GM12891 (cell line): Measurements from ENCODE around the gene VAV3.

Experiments used
- POLR2A ChIP-seq: IDR thresholded peaks from 2 replicates; pipeline ENCODE4 v1.6.1; 2011; ENCODE audit warnings: low read depth, low read length, control low read depth
- POLR2AphosphoS5 ChIP-seq: IDR thresholded peaks from 2 replicates; pipeline ENCODE4 v1.6.1; 2011; ENCODE audit warnings: low read depth, low read length, control low read depth
- POU2F2 ChIP-seq: IDR thresholded peaks from 2 replicates; pipeline ENCODE4 v1.6.1; 2011; ENCODE audit warnings: low read depth, mild to moderate bottlenecking, control low read depth, low read length, moderate library complexity
- TAF1 ChIP-seq: IDR thresholded peaks from 2 replicates; pipeline ENCODE4 v1.6.1; 2011; ENCODE audit warnings: low read depth, low read length, control low read depth

DNA sequence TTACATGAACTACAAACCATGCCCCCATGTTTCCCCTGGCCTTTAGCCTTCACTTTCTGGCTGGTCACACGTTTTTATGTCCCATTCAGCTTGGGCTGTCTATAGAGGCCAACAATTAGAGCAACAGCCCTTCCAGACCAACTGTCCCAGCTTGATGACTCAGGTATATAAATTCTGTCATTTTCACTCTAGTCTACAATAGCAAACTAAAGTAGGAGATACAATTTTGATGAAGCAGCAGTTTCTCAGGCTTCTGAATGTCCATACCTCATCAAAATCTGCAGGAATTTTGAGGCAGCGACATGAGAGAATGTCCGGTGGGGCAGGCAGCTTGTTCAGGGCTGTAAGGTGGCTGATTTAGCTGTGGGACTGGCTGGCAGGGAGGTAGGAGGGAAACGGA is 45.6 kb upstream of the VAV3 start:
- TF ChIP-seq POLR2A (no peak), TAF1 (no peak), POLR2AphosphoS5 (no peak), POU2F2 (no peak)
